GM12873 (cell line): ENCODE data around the gene PPFIA1.

ENCODE experiments used
- CTCF ChIP-seq: IDR thresholded peaks from 2 replicates; pipeline ENCODE4 v1.5.1; 2012; ENCODE audit warnings: low read depth, mild to moderate bottlenecking, moderate library complexity, low read length, control low read depth; ENCODE audit not compliant: insufficient read depth; ENCODE audit errors: missing control alignments

The PPFIA1 gene

GRCh38 chr11:70371241-70371640, 100.8 kb downstream of the PPFIA1 start:
- TF ChIP-seq CTCF: no peak

- no peak for TF ChIP-seq CTCF
Observed at GRCh38 chr11:70372076-70372475, 101.6 kb downstream of the PPFIA1 start.

- no peak for TF ChIP-seq CTCF
Observed at GRCh38 chr11:70376621-70377020, 106.1 kb downstream of the PPFIA1 start.

GRCh38 chr11:70377645-70378044, 107.2 kb downstream of the PPFIA1 start:
- TF ChIP-seq CTCF: no peak

GRCh38 chr11:70378506-70379134, 108.1 kb downstream of the PPFIA1 start:
- TF ChIP-seq CTCF: peak; percentile 43

- TF ChIP-seq CTCF: no peak
Observed at GRCh38 chr11:70381350-70381749, 110.9 kb downstream of the PPFIA1 start.

GRCh38 chr11:70381872-70382861, 111.7 kb downstream of the PPFIA1 start:
- TF ChIP-seq CTCF: no peak
